HCT116 (cell line): ENCODE data around the gene FLCN.

ENCODE experiments used
- EGR1 ChIP-seq: IDR thresholded peaks from 2 replicates; pipeline ENCODE4 v1.6.1; 2012; ENCODE audit warnings: low read depth
- EZH2 ChIP-seq: fragments of 200-600 bp; sonication (generic); IDR thresholded peaks from 2 replicates; pipeline ENCODE4 v1.6.1; 2017; ENCODE audit warnings: antibody characterized with exemption, mixed run types
- EZH2phosphoT487 ChIP-seq: fragments of 200-600 bp; IDR thresholded peaks from 2 replicates; pipeline ENCODE4 v1.6.1; 2018; ENCODE audit warnings: antibody characterized with exemption, borderline replicate concordance
- SRF ChIP-seq: IDR thresholded peaks from 2 replicates; pipeline ENCODE4 v1.6.1; 2012; ENCODE audit warnings: low read depth
- TF ChIP-seq, protein P1 (sequence below), 3 experiments: fragments of 200-600 bp in 1 of 3; sonication (generic) in 1 of 3; IDR thresholded peaks in 2 of 3; conservative IDR thresholded peaks in 1 of 3; 2 replicates each; pipeline ENCODE4 v1.5.1; 2012 to 2017; ENCODE audit warnings: low read depth in 2 of 3, low read length in 2 of 3, antibody characterized with exemption in 1 of 3, borderline replicate concordance in 1 of 3, control low read depth in 1 of 3, mild to moderate bottlenecking in 1 of 3, mixed read lengths in 1 of 3, mixed run types in 1 of 3, moderate library complexity in 1 of 3; ENCODE audit not compliant: insufficient read depth in 1 of 3
- TF ChIP-seq, protein P2 (sequence below): IDR thresholded peaks from 2 replicates; pipeline ENCODE4 v1.6.1; 2012

DNA sequence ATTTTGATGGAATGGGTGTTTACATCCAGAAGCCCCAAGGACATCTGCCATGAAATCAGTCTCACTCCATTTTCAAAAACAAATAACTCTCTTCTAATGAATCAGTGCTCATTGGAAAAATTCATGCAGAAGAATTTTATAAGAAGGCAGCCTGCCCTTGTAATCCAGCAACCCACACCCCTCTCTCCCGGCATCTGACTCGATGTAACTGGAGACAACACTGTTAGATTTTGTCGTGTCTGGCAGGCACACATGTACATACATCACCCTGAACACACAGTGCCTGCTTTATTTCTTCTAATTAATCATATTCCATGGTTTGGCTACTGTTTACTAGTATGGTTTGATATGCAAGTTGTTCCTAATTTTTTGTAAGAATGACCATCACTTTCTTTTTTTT lies 19.0 kb downstream of the FLCN start:
- TF ChIP-seq SRF = no peak
- TF ChIP-seq, protein P1, sequence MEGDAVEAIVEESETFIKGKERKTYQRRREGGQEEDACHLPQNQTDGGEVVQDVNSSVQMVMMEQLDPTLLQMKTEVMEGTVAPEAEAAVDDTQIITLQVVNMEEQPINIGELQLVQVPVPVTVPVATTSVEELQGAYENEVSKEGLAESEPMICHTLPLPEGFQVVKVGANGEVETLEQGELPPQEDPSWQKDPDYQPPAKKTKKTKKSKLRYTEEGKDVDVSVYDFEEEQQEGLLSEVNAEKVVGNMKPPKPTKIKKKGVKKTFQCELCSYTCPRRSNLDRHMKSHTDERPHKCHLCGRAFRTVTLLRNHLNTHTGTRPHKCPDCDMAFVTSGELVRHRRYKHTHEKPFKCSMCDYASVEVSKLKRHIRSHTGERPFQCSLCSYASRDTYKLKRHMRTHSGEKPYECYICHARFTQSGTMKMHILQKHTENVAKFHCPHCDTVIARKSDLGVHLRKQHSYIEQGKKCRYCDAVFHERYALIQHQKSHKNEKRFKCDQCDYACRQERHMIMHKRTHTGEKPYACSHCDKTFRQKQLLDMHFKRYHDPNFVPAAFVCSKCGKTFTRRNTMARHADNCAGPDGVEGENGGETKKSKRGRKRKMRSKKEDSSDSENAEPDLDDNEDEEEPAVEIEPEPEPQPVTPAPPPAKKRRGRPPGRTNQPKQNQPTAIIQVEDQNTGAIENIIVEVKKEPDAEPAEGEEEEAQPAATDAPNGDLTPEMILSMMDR (IDR thresholded peaks at IDR 0.05 in 2 of 3, conservative IDR thresholded peaks at IDR 0.05 in 1 of 3; ENCODE audit: borderline replicate concordance in 1 of 3, insufficient read depth in 1 of 3, low read depth in 2 of 3, low read length in 2 of 3) = no peak
- TF ChIP-seq EZH2phosphoT487 = no peak
- no peak for TF ChIP-seq EZH2
- TF ChIP-seq, protein P2, sequence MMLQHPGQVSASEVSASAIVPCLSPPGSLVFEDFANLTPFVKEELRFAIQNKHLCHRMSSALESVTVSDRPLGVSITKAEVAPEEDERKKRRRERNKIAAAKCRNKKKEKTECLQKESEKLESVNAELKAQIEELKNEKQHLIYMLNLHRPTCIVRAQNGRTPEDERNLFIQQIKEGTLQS = no peak
- no peak for TF ChIP-seq EGR1
